HCT116 (cell line): ENCODE results near the gene MPV17. TPM values are rescaled to one million over a fixed set of nuclear protein-coding genes. Genes with fewer than 3 reads are reported as not detected.

Experiments used
- ATAC-seq: fragments of 200-7000 bp; cut with Tn5 transposase; 2 replicates; pipeline ENCODE4 v1.9.1; 2020; ENCODE audit warnings: mild to moderate bottlenecking, moderate library complexity
- Bru-seq: library from RNA; stranded (reverse); fragments of 400-500 nt; gene quantifications from one replicate; lab custom pipeline; 2021; lab: Mats Ljungman, UMichigan
- BruChase-seq, 2 experiments: library from RNA; stranded (reverse); fragments of 400-500 nt; gene quantifications; one replicate each; lab custom pipeline; 2021; lab: Mats Ljungman, UMichigan
- BruUV-seq: library from RNA; stranded (reverse); fragments of 400-500 nt; replicated peaks from 2 replicates; lab custom pipeline; 2021; lab: Mats Ljungman, UMichigan
- CTCF ChIA-PET: fragments of 300-600 bp; sonication (Branson Sonifier 250); formaldehyde crosslinking; loops from one replicate; lab custom pipeline; 2021; ENCODE audit warnings: antibody characterized with exemption; lab: Charles Lee
- POLR2A ChIA-PET: fragments of 300-600, 350-600 bp; sonication (Branson Sonifier 250); formaldehyde crosslinking; loops from one replicate; lab custom pipeline; 2021; ENCODE audit warnings: antibody characterized with exemption; lab: Charles Lee
- RAD21 ChIA-PET, 2 experiments: fragments of 300-600 bp; sonication (Branson Sonifier 250); formaldehyde crosslinking; loops; one replicate each; lab custom pipeline; 2023; ENCODE audit warnings: low total read pairs in 2 of 2; ENCODE audit not compliant: uncharacterized antibody in 2 of 2, unreplicated experiment in 2 of 2, low non-redundant PET in 1 of 2; lab: Charles Lee
- DNase-seq: peaks from one replicate; pipeline ENCODE4 v3.0.0-alpha.2; 2010; ENCODE audit warnings: low read depth, low spot score
- H2AFZ ChIP-seq: fragments of 200-600 bp; shearing (Covaris generic), sonication (generic); 2 replicates; pipeline ENCODE4 v1.6.1; 2017; ENCODE audit warnings: low read depth, mixed run types, mixed read lengths, antibody characterized with exemption, low read length; ENCODE audit not compliant: poor library complexity, severe bottlenecking
- H3K27ac ChIP-seq: 2 replicates; pipeline ENCODE4 v1.5.1; 2012; ENCODE audit warnings: low read depth, low read length
- H3K27me3 ChIP-seq: fragments of 200-600 bp; sonication (generic); 2 replicates; pipeline ENCODE4 v1.6.1; 2016; ENCODE audit warnings: mixed run types, low read length, mixed read lengths; ENCODE audit not compliant: insufficient read depth
- H3K36me3 ChIP-seq, 2 experiments: fragments of 200-500 bp in 1 of 2; fragments of 200-600 bp in 1 of 2; sonication (Bioruptor generic) in 1 of 2; sonication (generic) in 1 of 2; 2 replicates each; pipeline versions ENCODE4 v1.5.1 to v1.6.1; 2014 to 2016; ENCODE audit warnings: low read length in 2 of 2, inconsistent platforms in 1 of 2, mixed read lengths in 1 of 2, mixed run types in 1 of 2; ENCODE audit not compliant: insufficient read depth in 2 of 2, control insufficient read depth in 1 of 2
- H3K4me1 ChIP-seq, 2 experiments: fragments of 200-600 bp in 1 of 2; sonication (generic) in 1 of 2; 2 replicates each; pipeline versions ENCODE4 v1.5.1 to v1.6.1; 2012 to 2017; ENCODE audit warnings: low read length in 2 of 2, inconsistent platforms in 1 of 2, mild to moderate bottlenecking in 1 of 2, mixed read lengths in 1 of 2, mixed run types in 1 of 2, moderate library complexity in 1 of 2; ENCODE audit not compliant: insufficient read depth in 2 of 2, control insufficient read depth in 1 of 2
- H3K4me2 ChIP-seq: fragments of 200-600 bp; sonication (generic); 2 replicates; pipeline ENCODE4 v1.6.1; 2017; ENCODE audit warnings: mixed run types, low read length, mixed read lengths
- H3K4me3 ChIP-seq, 2 experiments: fragments of 200-600 bp in 1 of 2; sonication (generic) in 1 of 2; replicated peaks in 1 of 2; 2 replicates each; pipeline ENCODE4 v1.5.1; 2011 to 2016; ENCODE audit warnings: low read length in 2 of 2, control low read depth in 1 of 2, low read depth in 1 of 2, mild to moderate bottlenecking in 1 of 2, mixed read lengths in 1 of 2, mixed run types in 1 of 2
- H3K79me2 ChIP-seq: fragments of 200-600 bp; sonication (generic); 2 replicates; pipeline ENCODE4 v1.6.1; 2017; ENCODE audit warnings: mild to moderate bottlenecking, mixed run types, low read length, moderate library complexity, mixed read lengths; ENCODE audit not compliant: insufficient read depth
- H3K9ac ChIP-seq: fragments of 200-600 bp; sonication (generic); 2 replicates; pipeline ENCODE4 v1.6.1; 2016; ENCODE audit warnings: low read length, mixed read lengths
- H3K9me2 ChIP-seq: fragments of 200-600 bp; sonication (generic), shearing (Covaris generic); 2 replicates; pipeline ENCODE4 v1.6.1; 2017; ENCODE audit warnings: mixed run types, mild to moderate bottlenecking, moderate library complexity; ENCODE audit not compliant: insufficient read depth
- H3K9me3 ChIP-seq, 2 experiments: fragments of 200-500 bp in 1 of 2; fragments of 200-600 bp in 1 of 2; sonication (Bioruptor generic) in 1 of 2; sonication (generic) in 1 of 2; 2 replicates each; pipeline ENCODE4 v1.6.1; 2014 to 2017; ENCODE audit warnings: low read length in 2 of 2, mixed read lengths in 2 of 2, inconsistent platforms in 1 of 2, low read depth in 1 of 2, mild to moderate bottlenecking in 1 of 2, mixed run types in 1 of 2, moderate library complexity in 1 of 2; ENCODE audit not compliant: control insufficient read depth in 1 of 2, insufficient read depth in 1 of 2
- H4K20me1 ChIP-seq: fragments of 200-600 bp; sonication (generic), shearing (Covaris generic); 2 replicates; pipeline ENCODE4 v1.6.1; 2017; ENCODE audit warnings: mixed run types, mild to moderate bottlenecking, moderate library complexity; ENCODE audit not compliant: insufficient read depth
- CBX3 ChIP-seq: IDR thresholded peaks from 2 replicates; pipeline ENCODE4 v1.6.1; 2012; ENCODE audit warnings: low read depth
- CEBPB ChIP-seq: IDR thresholded peaks from 2 replicates; pipeline ENCODE4 v1.6.1; 2012; ENCODE audit warnings: low read depth
- ELF1 ChIP-seq: IDR thresholded peaks from 2 replicates; pipeline ENCODE4 v1.6.1; 2012; ENCODE audit warnings: low read depth, borderline replicate concordance
- EZH2 ChIP-seq: fragments of 200-600 bp; sonication (generic); IDR thresholded peaks from 2 replicates; pipeline ENCODE4 v1.6.1; 2017; ENCODE audit warnings: antibody characterized with exemption, mixed run types
- EZH2phosphoT487 ChIP-seq: fragments of 200-600 bp; IDR thresholded peaks from 2 replicates; pipeline ENCODE4 v1.6.1; 2018; ENCODE audit warnings: antibody characterized with exemption, borderline replicate concordance
- FOSL1 ChIP-seq: IDR thresholded peaks from 2 replicates; pipeline ENCODE4 v1.6.1; 2012; ENCODE audit warnings: low read depth
- JUND ChIP-seq: IDR thresholded peaks from 2 replicates; pipeline ENCODE4 v1.6.1; 2012
- POLR2A ChIP-seq: IDR thresholded peaks from 2 replicates; pipeline ENCODE4 v1.7.0; 2011; ENCODE audit warnings: borderline replicate concordance; ENCODE audit not compliant: insufficient read depth, insufficient read length; ENCODE audit errors: extremely low read depth
- POLR2AphosphoS5 ChIP-seq: IDR thresholded peaks from 2 replicates; pipeline ENCODE4 v1.6.1; 2011; ENCODE audit warnings: mild to moderate bottlenecking, low read depth, low read length, moderate library complexity
- RAD21 ChIP-seq: IDR thresholded peaks from 2 replicates; pipeline ENCODE4 v1.6.1; 2012; ENCODE audit warnings: low read depth, mild to moderate bottlenecking
- SIN3A ChIP-seq: IDR thresholded peaks from 2 replicates; pipeline ENCODE4 v1.6.1; 2012; ENCODE audit warnings: low read depth
- SP1 ChIP-seq: IDR thresholded peaks from 2 replicates; pipeline ENCODE4 v1.6.1; 2012; ENCODE audit warnings: low read depth
- TCF7L2 ChIP-seq: IDR thresholded peaks from 2 replicates; pipeline ENCODE4 v1.7.0; 2011; ENCODE audit warnings: borderline replicate concordance, inconsistent platforms; ENCODE audit not compliant: insufficient read depth, insufficient read length; ENCODE audit errors: extremely low read depth
- YY1 ChIP-seq: IDR thresholded peaks from 2 replicates; pipeline ENCODE4 v1.6.1; 2011; ENCODE audit warnings: low read length, low read depth, moderate library complexity, mild to moderate bottlenecking; ENCODE audit not compliant: insufficient replicate concordance; ENCODE audit errors: extremely low read depth
- ZFX ChIP-seq: fragments of 450-650 bp; IDR thresholded peaks from 2 replicates; pipeline ENCODE4 v1.6.1; 2017
- ZNF274 ChIP-seq: fragments of 200-500 bp; sonication (Bioruptor generic); IDR thresholded peaks from 2 replicates; pipeline ENCODE4 v1.6.1; 2014; ENCODE audit warnings: mild to moderate bottlenecking, low read depth, low read length, inconsistent platforms
- intact Hi-C: fragments of 100-400 bp; cut with micrococcal nuclease; formaldehyde crosslinking; loops from 2 replicates; pipeline ENCODE4 v1.10.0; 2022
- long read RNA-seq: library from polyadenylated mRNA; unstranded; transcript quantifications from one replicate; pipeline ENCODE4 v2.0.0, GENCODE V29; 2021; ENCODE audit not compliant: unreplicated experiment
- polyA plus RNA-seq: library from polyadenylated mRNA; unstranded; fragments of >200 nt; gene quantifications from 2 replicates; pipeline ENCODE4 v1.2.1, GENCODE V29; 2012; ENCODE audit warnings: missing spikeins
- total RNA-seq: library from RNA; stranded (reverse); gene quantifications from one replicate; pipeline ENCODE4 v1.2.1, GENCODE V29; 2021; ENCODE audit not compliant: unreplicated experiment
- TF ChIP-seq, protein P1 (sequence below): IDR thresholded peaks from 2 replicates; pipeline ENCODE4 v1.6.1; 2012
- TF ChIP-seq, protein P2 (sequence below), 3 experiments: fragments of 200-600 bp in 1 of 3; sonication (generic) in 1 of 3; IDR thresholded peaks in 2 of 3; conservative IDR thresholded peaks in 1 of 3; 2 replicates each; pipeline ENCODE4 v1.5.1; 2012 to 2017; ENCODE audit warnings: low read depth in 2 of 3, low read length in 2 of 3, antibody characterized with exemption in 1 of 3, borderline replicate concordance in 1 of 3, control low read depth in 1 of 3, mild to moderate bottlenecking in 1 of 3, mixed read lengths in 1 of 3, mixed run types in 1 of 3, moderate library complexity in 1 of 3; ENCODE audit not compliant: insufficient read depth in 1 of 3
- TF ChIP-seq, protein P3 (sequence below): IDR thresholded peaks from 2 replicates; pipeline ENCODE4 v1.6.1; 2012; ENCODE audit warnings: low read depth

The MPV17 gene, protein sequence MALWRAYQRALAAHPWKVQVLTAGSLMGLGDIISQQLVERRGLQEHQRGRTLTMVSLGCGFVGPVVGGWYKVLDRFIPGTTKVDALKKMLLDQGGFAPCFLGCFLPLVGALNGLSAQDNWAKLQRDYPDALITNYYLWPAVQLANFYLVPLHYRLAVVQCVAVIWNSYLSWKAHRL
- 55.4 TPM for total RNA-seq
- 44.2 and 55.5 TPM in 2 replicates for polyA plus RNA-seq
- percentile 73 among the genes with signal in this experiment for Bru-seq, nascent RNA
- BruChase-seq, experiment 1, labeled RNA remaining after a 6-hour chase, result percentile 85 among the genes with signal in this experiment
- BruChase-seq, experiment 2, labeled RNA remaining after a 2-hour chase, result percentile 84 among the genes with signal in this experiment
- long read RNA-seq, transcript MPV17-203 (8 exons, 1,005 nt), result major isoform, 23 of 50 reads
- long read RNA-seq, partial matches to known transcripts, result 2 of 50 reads
- long read RNA-seq, other reads (novel, unspliced or antisense), result 22 of 50 reads

DNA sequence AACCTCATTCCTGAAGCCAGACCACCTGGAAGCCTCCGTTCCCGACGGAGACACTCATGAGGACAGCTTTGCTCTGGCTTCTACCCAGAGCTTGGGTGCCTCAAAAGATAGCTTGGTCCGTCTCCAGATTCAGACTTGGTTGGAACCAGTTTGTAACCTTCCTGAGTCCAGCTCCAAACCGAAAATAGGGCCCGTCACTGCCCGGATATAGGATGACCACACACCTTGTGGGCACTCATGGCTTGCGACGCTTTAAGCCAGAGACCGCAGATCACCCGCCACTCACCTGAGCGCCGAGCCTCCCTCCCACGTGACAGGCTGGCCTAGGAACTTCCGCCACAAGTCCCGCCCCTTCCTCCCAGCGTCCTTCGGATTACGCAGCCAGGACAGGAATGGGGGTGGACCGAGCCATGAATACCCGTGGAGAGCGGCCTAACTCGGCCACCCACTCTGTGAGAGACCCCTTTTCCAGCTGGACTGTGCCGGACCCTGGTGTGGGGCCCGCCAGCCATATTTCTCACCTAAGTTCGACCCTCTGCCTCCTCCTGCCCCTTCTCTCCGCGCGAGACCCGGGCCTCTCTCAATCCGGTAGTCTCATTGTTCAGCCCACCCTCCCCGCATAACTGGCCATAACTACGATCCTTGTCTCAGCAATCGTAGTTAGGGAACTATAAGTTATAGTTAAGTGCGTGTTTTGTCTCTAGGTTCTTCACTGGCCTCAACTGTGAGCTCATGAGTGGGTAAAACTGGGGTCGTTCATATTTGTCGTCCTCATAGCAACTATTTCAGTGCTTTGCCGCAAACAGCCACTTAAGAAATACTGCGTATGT lies at the start of gene MPV17:
MPV17 (minus strand) TSS at position 332 of the 830 bp plus-strand sequence. CDS start 580 bp downstream, outside the sequence.
- ATAC-seq (peak; percentile 82), DNase-seq (peak; percentile 88)
- peaks cover 24 to 40% of the 10 kb centered on the region in 2 experiments for H3K4me1 ChIP-seq
- H3K36me3 ChIP-seq, result peaks cover 4 to 9% of the 10 kb centered on the region in 2 experiments; a peak in 2 of 4 replicates
- ChIA-PET RAD21 (no interaction called here), POLR2A (interaction anchor here (1.3 kb wide), 1 partner anchor 47 kb away, joined by 4 read pairs; the partner anchor contains the start of gene EIF2B4), CTCF (interaction anchor here (1.2 to 1.3 kb wide), 2 partner anchors 20 to 43 kb away, joined by 4 to 5 read pairs; no protein-coding TSS in a partner anchor)
- peak within 1 kb of the TSS; percentile 85 to 90 for H3K4me3 ChIP-seq
- no peaks in the 10 kb centered on the region for H3K27me3 ChIP-seq
- H3K9me2 ChIP-seq, result no peaks in the 10 kb centered on the region
- peak within 1 kb of the TSS; percentile 90 for H3K27ac ChIP-seq
- H3K4me2 ChIP-seq, result peak within 1 kb of the TSS; percentile 87
- no peaks in the 10 kb centered on the region for H3K9me3 ChIP-seq
- H2AFZ ChIP-seq, result no peak within 1 kb of the TSS
- H3K79me2 ChIP-seq, result peaks cover 15% of the 10 kb centered on the region
- no peaks in the 10 kb centered on the region for H4K20me1 ChIP-seq
- H3K9ac ChIP-seq, result peak within 1 kb of the TSS; percentile 92
- TSS peak; percentile 93 for BruUV-seq
- intact Hi-C loops, result loop anchor here (1.0 to 5.0 kb wide), 3 partner anchors 34 to 61 kb away; partner anchors contain the start of genes EIF2B4, SLC30A3 and SNX17
- TF ChIP-seq ELF1 (no peak; the same call in 1 of the 2 replicates), ZNF274 (no peak), JUND (no peak), ZFX (peak; percentile 79), YY1 (peak; percentile 62), EZH2phosphoT487 (no peak), SP1 (peak; percentile 80), TCF7L2 (no peak), POLR2AphosphoS5 (peak; percentile 96), EZH2 (no peak), POLR2A (peak; percentile 84), FOSL1 (no peak), CBX3 (no peak), CEBPB (no peak; the same call in 1 of the 2 replicates), SIN3A (peak; percentile 83), RAD21 (no peak)
- TF ChIP-seq, protein P1, sequence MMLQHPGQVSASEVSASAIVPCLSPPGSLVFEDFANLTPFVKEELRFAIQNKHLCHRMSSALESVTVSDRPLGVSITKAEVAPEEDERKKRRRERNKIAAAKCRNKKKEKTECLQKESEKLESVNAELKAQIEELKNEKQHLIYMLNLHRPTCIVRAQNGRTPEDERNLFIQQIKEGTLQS, result no peak
- TF ChIP-seq, protein P2, sequence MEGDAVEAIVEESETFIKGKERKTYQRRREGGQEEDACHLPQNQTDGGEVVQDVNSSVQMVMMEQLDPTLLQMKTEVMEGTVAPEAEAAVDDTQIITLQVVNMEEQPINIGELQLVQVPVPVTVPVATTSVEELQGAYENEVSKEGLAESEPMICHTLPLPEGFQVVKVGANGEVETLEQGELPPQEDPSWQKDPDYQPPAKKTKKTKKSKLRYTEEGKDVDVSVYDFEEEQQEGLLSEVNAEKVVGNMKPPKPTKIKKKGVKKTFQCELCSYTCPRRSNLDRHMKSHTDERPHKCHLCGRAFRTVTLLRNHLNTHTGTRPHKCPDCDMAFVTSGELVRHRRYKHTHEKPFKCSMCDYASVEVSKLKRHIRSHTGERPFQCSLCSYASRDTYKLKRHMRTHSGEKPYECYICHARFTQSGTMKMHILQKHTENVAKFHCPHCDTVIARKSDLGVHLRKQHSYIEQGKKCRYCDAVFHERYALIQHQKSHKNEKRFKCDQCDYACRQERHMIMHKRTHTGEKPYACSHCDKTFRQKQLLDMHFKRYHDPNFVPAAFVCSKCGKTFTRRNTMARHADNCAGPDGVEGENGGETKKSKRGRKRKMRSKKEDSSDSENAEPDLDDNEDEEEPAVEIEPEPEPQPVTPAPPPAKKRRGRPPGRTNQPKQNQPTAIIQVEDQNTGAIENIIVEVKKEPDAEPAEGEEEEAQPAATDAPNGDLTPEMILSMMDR (IDR thresholded peaks at IDR 0.05 in 2 of 3, conservative IDR thresholded peaks at IDR 0.05 in 1 of 3; ENCODE audit: borderline replicate concordance in 1 of 3, insufficient read depth in 1 of 3, low read depth in 2 of 3, low read length in 2 of 3), result no peak
- TF ChIP-seq, protein P3, sequence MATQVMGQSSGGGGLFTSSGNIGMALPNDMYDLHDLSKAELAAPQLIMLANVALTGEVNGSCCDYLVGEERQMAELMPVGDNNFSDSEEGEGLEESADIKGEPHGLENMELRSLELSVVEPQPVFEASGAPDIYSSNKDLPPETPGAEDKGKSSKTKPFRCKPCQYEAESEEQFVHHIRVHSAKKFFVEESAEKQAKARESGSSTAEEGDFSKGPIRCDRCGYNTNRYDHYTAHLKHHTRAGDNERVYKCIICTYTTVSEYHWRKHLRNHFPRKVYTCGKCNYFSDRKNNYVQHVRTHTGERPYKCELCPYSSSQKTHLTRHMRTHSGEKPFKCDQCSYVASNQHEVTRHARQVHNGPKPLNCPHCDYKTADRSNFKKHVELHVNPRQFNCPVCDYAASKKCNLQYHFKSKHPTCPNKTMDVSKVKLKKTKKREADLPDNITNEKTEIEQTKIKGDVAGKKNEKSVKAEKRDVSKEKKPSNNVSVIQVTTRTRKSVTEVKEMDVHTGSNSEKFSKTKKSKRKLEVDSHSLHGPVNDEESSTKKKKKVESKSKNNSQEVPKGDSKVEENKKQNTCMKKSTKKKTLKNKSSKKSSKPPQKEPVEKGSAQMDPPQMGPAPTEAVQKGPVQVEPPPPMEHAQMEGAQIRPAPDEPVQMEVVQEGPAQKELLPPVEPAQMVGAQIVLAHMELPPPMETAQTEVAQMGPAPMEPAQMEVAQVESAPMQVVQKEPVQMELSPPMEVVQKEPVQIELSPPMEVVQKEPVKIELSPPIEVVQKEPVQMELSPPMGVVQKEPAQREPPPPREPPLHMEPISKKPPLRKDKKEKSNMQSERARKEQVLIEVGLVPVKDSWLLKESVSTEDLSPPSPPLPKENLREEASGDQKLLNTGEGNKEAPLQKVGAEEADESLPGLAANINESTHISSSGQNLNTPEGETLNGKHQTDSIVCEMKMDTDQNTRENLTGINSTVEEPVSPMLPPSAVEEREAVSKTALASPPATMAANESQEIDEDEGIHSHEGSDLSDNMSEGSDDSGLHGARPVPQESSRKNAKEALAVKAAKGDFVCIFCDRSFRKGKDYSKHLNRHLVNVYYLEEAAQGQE, result no peak
